OCI-LY3 (cell line): ENCODE data around the gene SPOCD1.

Source experiments
- H2AFZ ChIP-seq: fragments of 200-600, 300-600 bp; shearing (Covaris generic); 2 replicates; pipeline ENCODE4 v1.6.0; 2014; ENCODE audit warnings: antibody characterized with exemption, low read depth, low read length
- H3K27ac ChIP-seq: fragments of 200-600, 300-600 bp; sonication (generic); 2 replicates; pipeline ENCODE4 v1.5.1; 2014; ENCODE audit warnings: mild to moderate bottlenecking, low read length, moderate library complexity, mixed read lengths
- H3K27me3 ChIP-seq: fragments of 200-600, 300-600 bp; sonication (generic); 2 replicates; pipeline ENCODE4 v1.6.1; 2014; ENCODE audit warnings: low read depth, low read length, mixed read lengths
- H3K36me3 ChIP-seq: fragments of 200-600, 300-600 bp; sonication (generic); replicated peaks from 2 replicates; pipeline ENCODE3; 2014; ENCODE audit warnings: low read depth, low read length, mixed read lengths
- H3K4me1 ChIP-seq: fragments of 300-600, 200-600 bp; sonication (generic); 2 replicates; pipeline ENCODE4 v1.6.1; 2014; ENCODE audit warnings: low read length, mixed read lengths
- H3K4me2 ChIP-seq: fragments of 200-600, 300-600 bp; sonication (generic); 2 replicates; pipeline ENCODE4 v1.6.1; 2014; ENCODE audit warnings: low read length, mixed read lengths
- H3K4me3 ChIP-seq: fragments of 300-600, 200-600 bp; sonication (generic); 2 replicates; pipeline ENCODE4 v1.5.1; 2014; ENCODE audit warnings: antibody characterized with exemption, mild to moderate bottlenecking, low read length, moderate library complexity
- H3K79me2 ChIP-seq: fragments of 300-600, 200-600 bp; shearing (Covaris generic); 2 replicates; pipeline ENCODE4 v1.6.1; 2014; ENCODE audit warnings: mild to moderate bottlenecking, low read length, mixed read lengths
- H3K9ac ChIP-seq: fragments of 300-600, 200-600 bp; shearing (Covaris generic); 2 replicates; pipeline ENCODE4 v1.6.0; 2014; ENCODE audit warnings: mild to moderate bottlenecking, low read length, moderate library complexity
- H3K9me3 ChIP-seq: fragments of 200-600, 300-600 bp; shearing (Covaris generic); 2 replicates; pipeline ENCODE4 v1.6.1; 2014; ENCODE audit warnings: low read length, mixed read lengths; ENCODE audit not compliant: insufficient read depth
- H4K20me1 ChIP-seq: fragments of 200-600, 300-600 bp; sonication (generic); 2 replicates; pipeline ENCODE4 v1.6.1; 2016; ENCODE audit warnings: low read length, mixed read lengths; ENCODE audit not compliant: insufficient read depth
- CTCF ChIP-seq: fragments of 200-600, 300-600 bp; sonication (generic); IDR thresholded peaks from 2 replicates; pipeline ENCODE4 v1.5.1; 2014; ENCODE audit warnings: antibody characterized with exemption, low read length, low read depth
- EZH2phosphoT487 ChIP-seq: fragments of 200-600 bp; shearing (Covaris generic); IDR thresholded peaks from 2 replicates; pipeline ENCODE4 v1.6.1; 2018; ENCODE audit warnings: antibody characterized with exemption, mixed run types, low read depth

The SPOCD1 gene

GRCh38 chr1:31780632-31781031 is 35.2 kb downstream of the SPOCD1 start:
- H3K27ac ChIP-seq = no peak overlapping the region
- H3K4me1 ChIP-seq = peaks cover 18% of the 10 kb centered on the region
- H4K20me1 ChIP-seq = no peaks in the 10 kb centered on the region
- H3K36me3 ChIP-seq = no peaks in the 10 kb centered on the region
- no peaks in the 10 kb centered on the region for H3K27me3 ChIP-seq
- H3K9me3 ChIP-seq = no peaks in the 10 kb centered on the region
- H3K79me2 ChIP-seq = no peaks in the 10 kb centered on the region
- H3K4me3 ChIP-seq = no peak overlapping the region
- H3K9ac ChIP-seq = no peak overlapping the region
- no peak overlapping the region for H2AFZ ChIP-seq
- H3K4me2 ChIP-seq = no peak overlapping the region
- no peak for TF ChIP-seq CTCF
- TF ChIP-seq EZH2phosphoT487 = no peak

- Histone ChIP-seq H2AFZ (no peak overlapping the region), H3K4me3 (no peak overlapping the region), H3K9ac (no peak overlapping the region), H3K4me2 (no peak overlapping the region), H3K9me3 (no peaks in the 10 kb centered on the region), H3K27ac (no peak overlapping the region), H4K20me1 (no peaks in the 10 kb centered on the region), H3K79me2 (no peaks in the 10 kb centered on the region), H3K4me1 (peaks cover 8% of the 10 kb centered on the region), H3K27me3 (no peaks in the 10 kb centered on the region), H3K36me3 (no peaks in the 10 kb centered on the region)
- TF ChIP-seq EZH2phosphoT487 = no peak
- no peak for TF ChIP-seq CTCF
Observed at GRCh38 chr1:31779687-31780086, 36.1 kb downstream of the SPOCD1 start.

DNA sequence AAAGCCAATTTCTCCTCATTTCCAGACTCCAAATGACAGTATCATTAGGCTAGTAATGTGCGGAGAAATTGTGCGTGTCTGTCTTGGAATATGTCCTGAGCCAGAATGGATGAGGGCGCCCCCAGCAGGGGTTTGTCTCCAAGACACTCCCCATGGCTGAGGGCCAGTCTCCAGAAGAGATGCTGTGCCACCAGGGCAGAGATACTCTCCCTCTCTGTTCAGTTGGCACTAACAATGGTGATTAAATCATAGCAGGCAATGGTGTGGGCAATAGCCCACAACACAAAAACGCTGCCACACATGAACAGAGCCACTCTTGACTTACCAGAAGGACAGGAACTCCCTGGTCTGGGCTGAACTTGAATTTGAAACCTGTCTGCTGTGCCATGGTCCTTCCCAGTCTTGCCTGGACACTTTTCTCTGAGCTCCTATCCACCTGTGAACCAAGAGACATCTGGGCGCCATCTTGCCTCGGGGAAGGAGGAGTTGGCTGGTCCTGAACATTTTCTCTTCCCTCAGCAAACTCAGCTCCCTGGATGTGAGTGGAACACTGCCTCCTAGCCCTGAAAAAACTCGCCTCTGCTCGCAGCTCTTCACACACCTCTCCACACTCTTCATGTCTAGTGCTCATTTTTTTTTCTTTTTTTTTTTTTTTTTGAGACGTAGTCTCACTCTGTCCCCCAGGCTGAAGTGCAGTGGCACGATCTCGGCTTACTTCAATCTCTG is 36.9 kb downstream of the SPOCD1 start:
- H3K9me3 ChIP-seq = no peaks in the 10 kb centered on the region

GRCh38 chr1:31776516-31776915 is 39.3 kb downstream of the SPOCD1 start:
- no peaks in the 10 kb centered on the region for H3K27me3 ChIP-seq

More for the DNA sequence above, 36.9 kb downstream of the SPOCD1 start:
- H3K27ac ChIP-seq = no peak overlapping the region
- H3K36me3 ChIP-seq = no peaks in the 10 kb centered on the region
- H2AFZ ChIP-seq = no peak overlapping the region
- H3K4me2 ChIP-seq = no peak overlapping the region
- no peaks in the 10 kb centered on the region for H4K20me1 ChIP-seq
- H3K4me3 ChIP-seq = no peak overlapping the region
- TF ChIP-seq EZH2phosphoT487 (no peak), CTCF (no peak)
- no peak overlapping the region for H3K9ac ChIP-seq
- peaks cover 5% of the 10 kb centered on the region for H3K4me1 ChIP-seq
- H3K79me2 ChIP-seq = no peaks in the 10 kb centered on the region
- no peaks in the 10 kb centered on the region for H3K27me3 ChIP-seq

More at GRCh38 chr1:31776516-31776915, 39.3 kb downstream of the SPOCD1 start:
- H3K4me1 ChIP-seq = peaks cover 5% of the 10 kb centered on the region; the same call in 1 of the 2 replicates
- H3K9ac ChIP-seq = no peak overlapping the region
- no peaks in the 10 kb centered on the region for H3K79me2 ChIP-seq
- TF ChIP-seq CTCF (no peak), EZH2phosphoT487 (no peak)
- H2AFZ ChIP-seq = no peak overlapping the region
- H3K27ac ChIP-seq = no peak overlapping the region
- H3K4me2 ChIP-seq = no peak overlapping the region
- no peak overlapping the region for H3K4me3 ChIP-seq
- no peaks in the 10 kb centered on the region for H3K36me3 ChIP-seq
- no peaks in the 10 kb centered on the region for H4K20me1 ChIP-seq
- H3K9me3 ChIP-seq = no peaks in the 10 kb centered on the region
